Renal pelvis (tissue), 4 donors: Measurements from ENCODE around the gene TBC1D16. TPM values are rescaled to one million over a fixed set of nuclear protein-coding genes. Genes with fewer than 3 reads are reported as not detected.
"Not testable (repeated sequence)": the region's sequence is repeated elsewhere in the genome, so short reads cannot be mapped to it uniquely, and the experiment has no call there.

ENCODE experiments used
- DNase-seq: peaks from one replicate; pipeline ENCODE4 v3.0.0-alpha.2; 2013
- polyA plus RNA-seq, 3 donors: library from polyadenylated mRNA; unstranded; fragments of 120-200 nt; gene quantifications; one replicate each; pipeline ENCODE4 v1.2.1, GENCODE V29; 2013; ENCODE audit not compliant: insufficient read length in 3 of 3

Gene TBC1D16
- polyA plus RNA-seq, 3 donors = 32.7 to 44.9 (median 36.6) TPM

- DNase-seq = no peak
Observed at GRCh38 chr17:79914813-79915740, 120.6 kb downstream of the TBC1D16 start.

GRCh38 chr17:79913896-79914812 is 121.5 kb downstream of the TBC1D16 start:
- no peak for DNase-seq

DNA sequence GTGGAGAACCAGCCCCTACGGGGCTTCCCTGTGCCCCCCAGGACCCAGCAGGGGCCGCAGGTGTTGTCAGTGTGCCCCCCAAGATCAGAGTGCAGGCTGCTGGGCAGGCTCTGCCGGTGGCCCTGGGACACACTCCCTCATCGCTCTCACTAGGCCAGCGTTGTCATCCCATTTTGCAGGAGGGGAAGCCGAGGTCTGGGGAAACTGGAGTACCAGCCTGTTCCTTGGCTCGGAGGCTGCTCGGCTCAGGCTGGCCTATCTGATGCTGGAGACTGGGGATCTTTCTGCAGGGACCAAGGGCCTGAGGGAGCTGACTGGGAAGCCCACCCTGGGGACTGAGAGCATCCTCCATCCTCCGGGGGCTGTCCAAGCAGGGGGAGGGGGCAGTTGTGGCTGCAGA is 122.2 kb downstream of the TBC1D16 start:
- no peak for DNase-seq

DNA sequence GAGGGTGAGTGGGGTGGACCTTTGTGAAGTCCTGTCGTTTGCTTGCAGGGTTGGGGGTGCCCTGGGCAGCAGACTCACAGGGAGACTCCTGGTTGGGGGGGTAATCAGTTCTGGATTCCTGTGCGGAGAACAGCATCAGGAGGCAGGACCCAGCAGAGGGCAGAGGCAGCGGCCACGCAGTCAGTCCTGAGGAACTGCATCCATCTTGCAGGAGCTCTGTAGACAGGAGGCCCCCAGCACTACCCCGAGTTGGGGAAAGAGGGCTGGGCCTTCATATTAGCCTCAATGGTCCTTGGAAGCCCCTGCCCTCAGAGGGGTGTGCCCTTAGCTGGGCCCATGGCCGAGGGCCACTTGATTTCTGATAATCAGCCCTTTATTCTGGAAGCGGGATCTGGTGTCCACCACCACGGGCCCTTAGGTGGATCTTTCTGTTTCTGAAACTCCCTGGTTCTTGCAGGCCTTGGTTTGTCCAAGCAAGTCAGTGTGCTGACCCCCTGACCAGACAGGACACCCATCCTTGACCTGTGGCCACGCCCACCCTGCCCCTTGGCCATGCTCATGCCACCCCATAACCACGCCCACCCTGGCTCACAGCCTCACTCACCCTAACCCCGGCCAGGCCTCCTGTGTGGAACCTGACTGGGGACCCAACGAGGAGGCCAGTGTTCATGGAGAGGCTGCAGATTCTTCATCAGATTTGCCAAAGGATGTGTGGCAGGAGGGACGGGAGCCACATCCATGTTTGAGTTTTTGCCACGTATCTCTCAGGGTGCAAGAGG is 122.9 kb downstream of the TBC1D16 start:
- no peak for DNase-seq

DNA sequence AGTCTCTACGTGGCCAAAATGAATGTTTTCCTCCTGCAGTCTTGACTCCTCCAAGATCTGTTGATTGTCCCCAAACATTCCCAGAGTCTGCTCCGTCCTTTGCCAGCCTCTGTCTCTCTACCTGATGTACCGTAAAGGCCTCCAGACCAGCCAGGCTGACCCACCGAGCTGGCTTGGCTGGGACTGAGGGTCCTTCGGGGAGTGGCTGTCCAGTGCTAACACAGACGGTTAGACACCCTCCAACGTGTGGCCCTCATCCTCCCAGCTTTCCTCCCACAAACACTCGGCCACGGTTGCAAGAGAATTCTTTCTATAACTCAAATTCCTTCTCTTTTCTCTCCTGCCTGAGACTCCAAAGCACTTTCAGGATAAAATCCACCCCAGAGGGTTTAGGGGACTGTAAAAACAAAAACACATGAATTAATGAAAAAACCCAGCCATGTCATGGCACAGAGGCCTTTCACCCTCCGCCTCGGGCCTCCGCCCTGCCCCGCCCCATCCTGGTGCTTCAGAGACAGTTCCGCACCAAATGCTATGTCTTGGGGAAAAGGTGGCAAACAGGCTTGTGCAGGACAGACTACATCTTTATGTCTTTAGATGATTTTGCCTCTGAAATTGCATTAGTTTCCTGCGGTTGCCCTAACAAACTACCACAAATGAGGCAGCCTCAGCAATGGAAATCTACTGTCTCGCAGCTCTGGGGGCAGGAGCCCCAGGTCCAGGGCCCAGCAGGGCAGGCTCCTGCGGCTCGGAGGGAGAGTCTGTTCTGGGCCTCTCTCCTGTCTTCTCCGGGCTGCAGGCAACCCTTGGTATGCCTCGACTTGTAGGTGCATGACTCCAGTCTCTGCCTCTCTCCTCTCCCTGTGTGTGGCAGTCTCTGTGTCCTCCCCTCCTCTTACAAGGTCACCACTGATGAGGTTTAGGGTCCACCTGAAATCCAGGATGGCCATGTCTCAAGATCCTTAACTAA is 124.0 kb downstream of the TBC1D16 start:
- no peak for DNase-seq

- no peak for DNase-seq
Observed at GRCh38 chr17:79910985-79911361, 124.7 kb downstream of the TBC1D16 start.

DNA sequence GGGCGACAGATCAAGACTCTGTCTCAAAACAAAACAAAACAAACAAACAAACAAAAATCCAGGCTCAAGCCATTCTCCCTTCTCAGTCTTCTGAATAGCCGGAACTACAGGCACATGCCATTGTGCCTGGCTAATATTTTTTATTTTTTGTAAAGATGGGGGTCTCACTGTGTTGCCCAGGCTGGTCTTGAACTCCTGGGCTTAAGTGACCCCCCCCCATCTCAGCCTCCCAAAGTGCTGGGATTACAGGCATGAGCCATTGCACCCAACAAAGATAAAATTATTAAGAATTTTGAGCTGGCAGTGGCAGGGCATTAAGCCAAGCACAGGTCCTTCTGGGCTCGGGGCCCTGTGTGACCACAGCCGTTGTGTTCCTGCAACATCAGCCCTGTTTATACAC is 126.6 kb downstream of the TBC1D16 start:
- no peak for DNase-seq

DNA sequence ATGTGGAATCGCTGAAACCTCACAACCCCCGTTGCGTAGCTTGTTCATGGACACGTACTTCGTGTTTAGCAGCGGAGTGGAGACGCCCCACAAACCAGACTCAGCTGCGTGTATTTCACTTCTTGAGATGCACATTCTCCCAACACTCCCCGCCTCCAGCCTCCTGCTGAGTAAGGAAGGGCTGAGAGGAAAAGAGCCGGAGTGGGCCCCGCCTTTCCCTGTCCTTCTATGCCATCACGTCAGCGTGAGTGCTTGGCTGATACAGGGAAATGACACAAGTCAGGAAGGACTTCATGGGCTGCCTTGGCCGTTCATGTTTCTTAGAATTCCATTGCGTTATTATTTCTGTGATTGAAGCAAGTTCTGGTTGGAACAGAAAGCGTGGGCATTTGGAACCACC is 127.8 kb downstream of the TBC1D16 start:
- DNase-seq = no peak

GRCh38 chr17:79907217-79907715 is 128.4 kb downstream of the TBC1D16 start:
- no peak for DNase-seq

GRCh38 chr17:79905832-79906231 is 129.8 kb downstream of the TBC1D16 start:
- DNase-seq = no peak

DNA sequence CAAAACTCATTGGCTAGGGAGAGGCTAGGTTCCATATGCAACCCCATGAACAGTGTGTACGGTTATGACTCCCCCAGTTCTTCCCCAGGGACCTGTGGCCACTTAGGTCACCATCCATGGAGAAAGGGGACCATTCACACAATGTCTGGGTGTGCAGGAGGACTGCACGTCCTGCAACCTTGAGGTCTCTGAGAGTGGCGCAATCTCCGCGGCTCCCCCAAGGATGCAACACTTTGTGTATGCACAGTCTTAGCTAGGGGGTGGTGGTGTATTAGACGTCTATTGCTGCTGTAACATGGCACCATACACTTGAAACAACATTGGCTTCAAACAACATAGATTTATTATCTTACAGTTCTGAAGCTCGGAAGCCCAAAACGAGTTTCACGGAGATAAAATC is 130.8 kb downstream of the TBC1D16 start:
- no peak for DNase-seq

GRCh38 chr17:79902146-79902791 is 133.4 kb downstream of the TBC1D16 start:
- DNase-seq = no peak

DNA sequence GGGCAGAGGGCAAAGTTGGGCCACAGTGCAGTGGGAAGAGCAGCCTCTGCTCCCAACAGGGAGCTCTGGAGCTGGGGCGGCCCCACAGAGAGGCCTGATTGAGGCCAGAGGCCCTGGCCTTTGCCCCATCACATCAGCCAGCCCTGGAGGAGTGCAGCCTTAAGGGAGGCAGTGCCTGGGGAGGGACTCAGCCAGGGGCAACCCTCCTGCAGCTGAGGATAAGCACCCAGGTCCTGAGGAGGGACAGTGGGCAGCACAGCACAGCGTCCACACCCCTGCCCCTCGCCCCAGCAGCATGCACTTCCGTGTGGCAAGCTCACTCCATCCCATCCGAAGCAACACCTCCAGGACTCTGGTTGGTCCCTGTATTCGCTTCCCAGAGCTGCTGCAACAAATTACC is 134.5 kb downstream of the TBC1D16 start:
- DNase-seq = no peak

GRCh38 chr17:79899584-79899983 is 136.1 kb downstream of the TBC1D16 start:
- DNase-seq = no peak

GRCh38 chr17:79897243-79898063 is 138.2 kb downstream of the TBC1D16 start:
- DNase-seq = no peak

DNA sequence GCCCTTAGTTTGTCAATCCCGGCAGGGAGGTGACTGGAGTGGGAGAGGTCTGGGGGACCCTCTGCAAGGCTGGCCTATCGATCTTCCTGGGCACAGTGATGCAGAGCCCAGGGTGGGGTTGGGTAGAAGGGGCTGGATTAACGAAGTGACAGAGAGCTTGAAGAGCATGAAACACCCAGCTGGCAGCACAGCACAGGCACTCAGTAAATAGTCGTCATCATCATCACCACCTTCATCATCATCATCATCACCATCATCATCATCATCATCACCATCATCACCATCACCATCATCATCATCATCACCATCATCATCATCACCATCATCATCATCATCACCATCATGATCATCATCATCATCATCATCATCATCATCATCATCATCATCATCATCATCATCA is 142.2 kb downstream of the TBC1D16 start:
- DNase-seq = not testable (repeated sequence)

DNA sequence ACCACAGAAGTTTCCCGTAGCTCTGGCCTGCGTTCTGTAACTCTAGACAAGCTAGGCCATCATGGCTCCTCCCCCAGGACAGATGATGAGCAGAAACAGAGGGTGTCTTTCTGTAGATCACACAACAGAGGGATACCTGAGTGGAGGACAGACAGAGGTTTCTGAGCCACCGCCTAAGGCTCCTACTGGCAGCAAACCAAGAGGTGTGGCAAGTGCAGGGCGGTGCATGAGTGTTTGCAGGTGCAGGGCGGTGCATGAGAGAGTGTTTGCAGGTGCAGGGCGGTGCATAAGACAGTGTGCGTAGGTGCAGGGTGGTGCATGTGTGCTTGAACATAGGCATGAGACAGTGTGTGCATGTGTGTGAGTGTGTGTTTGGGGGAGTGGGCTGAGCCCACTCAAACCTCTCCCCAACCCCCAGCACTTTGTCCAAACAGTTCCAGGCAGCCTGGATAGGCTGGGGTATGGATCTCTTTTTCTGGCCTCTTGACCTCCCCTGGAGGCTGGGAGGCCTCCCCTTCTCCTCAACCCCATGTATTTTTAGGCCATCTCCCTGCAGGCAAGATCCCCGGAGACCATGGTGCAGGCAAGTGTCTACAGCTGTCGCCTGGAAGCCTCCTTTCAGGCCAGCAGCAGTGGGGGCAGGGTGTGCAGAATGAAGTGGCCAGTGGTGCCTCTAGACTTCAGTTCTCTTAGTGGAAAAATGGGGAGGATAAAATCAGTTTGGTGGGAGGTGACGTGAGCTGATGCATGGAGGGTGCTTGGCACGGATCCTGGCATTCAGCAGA is 143.0 kb downstream of the TBC1D16 start:
- no peak for DNase-seq

- DNase-seq = no peak
Observed at GRCh38 chr17:79891113-79891730, 144.4 kb downstream of the TBC1D16 start.
